NCI-H345 treated with DMSO at 0.1 percent for 48 hours (cell line): ENCODE measurements around the gene OR6Y1.

Experiments used
- DNase-seq: peaks from one replicate; lab custom pipeline; 2025; ENCODE audit not compliant: unreplicated experiment; lab: John Stamatoyannopoulos, UW

The OR6Y1 gene

DNA sequence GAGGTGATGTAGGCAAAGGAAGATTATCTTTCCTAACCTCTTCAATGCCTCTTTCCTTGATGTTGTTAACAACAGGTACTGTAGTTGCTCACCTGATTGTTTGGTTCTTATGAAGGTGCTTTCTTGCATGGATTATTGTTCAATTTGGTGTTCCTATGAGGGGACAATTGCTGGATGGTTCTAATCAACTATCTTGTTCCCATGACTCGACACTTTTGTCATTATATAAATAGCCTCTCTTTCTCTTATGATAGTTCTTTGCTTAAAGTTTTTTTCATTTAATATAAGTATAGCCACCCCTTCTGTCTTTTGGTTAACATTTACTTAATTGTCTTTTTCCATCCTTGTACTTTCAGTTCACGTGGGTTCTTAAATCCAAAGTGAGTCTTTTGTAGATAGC, 46.7 kb downstream of the OR6Y1 start:
- DNase-seq, result no peak

DNA sequence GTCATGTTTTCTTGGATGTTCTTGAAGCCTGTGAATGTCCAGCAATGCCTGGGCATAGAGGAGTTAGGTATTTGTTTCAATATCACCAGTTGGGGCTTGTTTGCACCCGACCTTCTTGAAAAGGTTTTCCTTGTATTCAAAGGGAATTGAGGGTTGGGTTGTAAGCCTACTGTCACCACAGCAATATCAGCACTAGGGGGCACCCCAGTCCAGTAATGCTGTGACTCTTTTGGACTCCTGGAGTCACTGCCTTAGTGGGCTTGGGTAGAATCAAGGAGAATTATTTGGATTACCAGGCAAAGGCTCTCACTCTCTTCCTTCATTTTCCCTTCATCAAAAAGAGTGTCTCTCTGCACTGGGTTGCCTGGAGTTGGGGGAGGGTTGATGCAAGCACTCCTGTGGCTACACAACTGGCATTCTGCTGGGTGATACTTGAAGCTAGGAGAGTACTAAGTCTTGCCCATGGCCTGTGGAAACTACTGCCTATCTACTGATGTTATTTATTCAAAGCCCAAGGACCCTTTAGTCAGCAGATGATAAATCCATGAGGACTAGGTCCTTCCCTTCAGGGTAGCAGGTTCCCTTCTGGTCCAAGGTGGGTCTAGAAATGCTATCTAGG, 47.7 kb downstream of the OR6Y1 start:
- no peak for DNase-seq

- DNase-seq, result no peak
Measured at GRCh38 chr1:158496374-158496773, 57.8 kb downstream of the OR6Y1 start.

DNA sequence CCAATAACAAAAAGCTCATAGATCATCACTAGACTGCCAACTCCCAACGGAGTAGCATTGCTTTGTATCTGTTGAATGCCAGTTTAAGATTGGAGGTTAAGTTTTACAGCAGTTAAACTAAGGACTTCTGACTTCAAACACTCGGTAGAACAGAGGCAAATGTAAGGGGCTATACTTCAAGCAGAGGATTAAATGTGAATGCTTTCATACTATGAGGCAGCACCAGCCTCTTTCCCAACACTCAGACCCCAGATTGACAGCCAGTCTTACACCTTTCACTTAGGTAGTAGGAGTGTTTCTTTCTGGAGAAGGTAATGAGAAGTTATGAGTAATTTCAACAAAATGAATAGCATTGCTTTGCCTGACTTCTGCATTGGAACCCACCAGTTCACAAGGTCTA, 59.4 kb downstream of the OR6Y1 start:
- DNase-seq, result no peak
